B cell (primary cell): Measurements from ENCODE around the gene MTERF2. TPM values are rescaled to one million over a fixed set of nuclear protein-coding genes. Genes with fewer than 3 reads are reported as not detected.

Experiments
- ATAC-seq: fragments of 200-7000 bp; cut with Tn5 transposase; one replicate; pipeline ENCODE4 v1.10.0; 2021; ENCODE audit warnings: low read depth, mild to moderate bottlenecking, moderate number of reproducible peaks, moderate library complexity
- CTCF ChIA-PET: fragments of 350-600 bp; sonication (Branson Sonifier 250); formaldehyde crosslinking; loops from one replicate; lab custom pipeline; 2021; ENCODE audit warnings: antibody characterized with exemption, inconsistent platforms; lab: Charles Lee
- POLR2A ChIA-PET: fragments of 350-600 bp; sonication (Branson Sonifier 250); formaldehyde crosslinking; loops from one replicate; lab custom pipeline; 2021; ENCODE audit warnings: antibody characterized with exemption; lab: Charles Lee
- DNase-seq: peaks from one replicate; pipeline ENCODE4 v3.0.0; 2013
- H2AFZ ChIP-seq: 2 replicates; pipeline ENCODE4 v1.6.1; 2012; ENCODE audit warnings: mild to moderate bottlenecking, low read depth, low read length; ENCODE audit not compliant: insufficient read depth, poor library complexity, severe bottlenecking
- H3K27ac ChIP-seq, 2 donors: 1 replicate in 1 of 2; 2 replicates in 1 of 2; pipeline ENCODE4 v1.5.1; 2012 to 2013; ENCODE audit warnings: low read length in 2 of 2, mild to moderate bottlenecking in 2 of 2, moderate library complexity in 1 of 2
- H3K27me3 ChIP-seq, 4 experiments: fragments of 200-600 bp in 1 of 4; sonication (generic) in 1 of 4; replicated peaks in 1 of 4; 1 replicate in 2 of 4; 2 replicates in 2 of 4; pipeline versions ENCODE4 v1.6.1 to v1.7.0; 2013 to 2016; ENCODE audit warnings: low read length in 3 of 4, mild to moderate bottlenecking in 2 of 4, mixed read lengths in 1 of 4, moderate library complexity in 1 of 4; ENCODE audit not compliant: insufficient read depth in 4 of 4, control insufficient read depth in 3 of 4; ENCODE audit errors: control extremely low read depth in 1 of 4
- H3K36me3 ChIP-seq, 2 experiments: replicated peaks in 1 of 2; 1 replicate in 1 of 2; 2 replicates in 1 of 2; pipeline versions ENCODE4 v1.6.1 to v1.7.1; 2013; ENCODE audit warnings: low read length in 1 of 2; ENCODE audit not compliant: insufficient read depth in 2 of 2, control insufficient read depth in 1 of 2; ENCODE audit errors: control extremely low read depth in 1 of 2, extremely low read depth in 1 of 2
- H3K4me1 ChIP-seq, 2 donors: fragments of 200-600 bp in 1 of 2; sonication (generic) in 1 of 2; 1 replicate in 1 of 2; 2 replicates in 1 of 2; pipeline versions ENCODE4 v1.5.1 to v1.6.1; 2013 to 2017; ENCODE audit warnings: low read length in 2 of 2; ENCODE audit not compliant: control insufficient read depth in 2 of 2, insufficient read depth in 2 of 2
- H3K4me2 ChIP-seq: replicated peaks from 2 replicates; pipeline ENCODE3; 2012; ENCODE audit warnings: mild to moderate bottlenecking, low read depth, low read length; ENCODE audit not compliant: poor library complexity, severe bottlenecking
- H3K4me3 ChIP-seq, 5 experiments: fragments of 200-600 bp in 1 of 5; sonication (generic) in 1 of 5; 1 replicate in 3 of 5; 2 replicates in 2 of 5; pipeline versions ENCODE4 v1.5.1 to v1.7.0; 2011 to 2016; ENCODE audit warnings: low read length in 4 of 5, mild to moderate bottlenecking in 4 of 5, low read depth in 2 of 5, control low read depth in 1 of 5, moderate library complexity in 1 of 5; ENCODE audit not compliant: insufficient read depth in 1 of 5; ENCODE audit errors: control extremely low read depth in 1 of 5, extremely low read depth in 1 of 5
- H3K79me2 ChIP-seq: fragments of 200-600 bp; sonication (generic); one replicate; pipeline ENCODE4 v1.6.0; 2016; ENCODE audit warnings: low read length; ENCODE audit not compliant: control insufficient read depth, insufficient read depth
- H3K9ac ChIP-seq: fragments of 200-600 bp; sonication (generic); 2 replicates; pipeline ENCODE4 v1.6.1; 2017; ENCODE audit warnings: mild to moderate bottlenecking, low read length, moderate library complexity
- H3K9me3 ChIP-seq, 3 donors: one replicate each; pipeline versions ENCODE4 v1.6.1 to v1.7.1; 2013; ENCODE audit warnings: low read length in 2 of 3; ENCODE audit not compliant: control insufficient read depth in 2 of 3, insufficient read depth in 1 of 3; ENCODE audit errors: control extremely low read depth in 1 of 3
- H4K20me1 ChIP-seq: 2 replicates; pipeline ENCODE4 v1.6.0; 2012; ENCODE audit warnings: mild to moderate bottlenecking, low read length; ENCODE audit not compliant: insufficient read depth, control insufficient read depth, poor library complexity, severe bottlenecking
- H3K27ac Mint-ChIP-seq: one replicate; pipeline ENCODE4 v1.8.0; 2021; ENCODE audit warnings: mixed read lengths
- H3K27me3 Mint-ChIP-seq: one replicate; pipeline ENCODE4 v1.8.0; 2021; ENCODE audit warnings: mixed read lengths
- H3K4me1 Mint-ChIP-seq: one replicate; pipeline ENCODE4 v1.8.0; 2021; ENCODE audit warnings: mixed read lengths
- H3K4me3 Mint-ChIP-seq: one replicate; pipeline ENCODE4 v1.8.0; 2021; ENCODE audit warnings: mixed read lengths
- H3K9me3 Mint-ChIP-seq: one replicate; pipeline ENCODE4 v1.8.0; 2022; ENCODE audit warnings: mixed read lengths; ENCODE audit not compliant: insufficient read depth
- EZH2 ChIP-seq: IDR thresholded peaks from 2 replicates; pipeline ENCODE4 v1.6.1; 2012; ENCODE audit warnings: borderline replicate concordance, low read depth, mild to moderate bottlenecking, moderate library complexity, low read length; ENCODE audit not compliant: insufficient read depth, poor library complexity, severe bottlenecking
- WGBS: methylation state at CpG from one replicate; pipeline ENCODE4 v1.1.5; 2013; ENCODE audit warnings: missing lambda C conversion rate; ENCODE audit not compliant: insufficient coverage; 5-methylcytosine and 5-hydroxymethylcytosine counted together
- intact Hi-C: fragments of 100-400 bp; cut with micrococcal nuclease; formaldehyde crosslinking; loops from one replicate; pipeline ENCODE4 v1.10.0; 2022
- polyA plus RNA-seq: library from polyadenylated mRNA; depleted of rRNA; stranded (reverse); fragments of >200 nt; gene quantifications from 2 replicates; pipeline ENCODE4 v1.2.3, GENCODE V29; 2012
- total RNA-seq, 2 donors: library from RNA; stranded (reverse); fragments of 120-200 nt in 1 of 2; gene quantifications; 1 replicate in 1 of 2; 2 replicates in 1 of 2; pipeline versions ENCODE4 v1.2.3 to v1.2.4, GENCODE V29; 2013 to 2022
- TF ChIP-seq, protein P1 (sequence below): fragments of 200-600 bp; IDR thresholded peaks from one replicate; pipeline ENCODE4 v1.8.0; 2022; ENCODE audit warnings: antibody characterized with exemption, mild to moderate bottlenecking

MTERF2 gene
- total and polyA plus RNA-seq, 2 donors (not counting 1 experiment from before 2014, with no cell fraction given): 3.7 to 9.4 TPM

DNA sequence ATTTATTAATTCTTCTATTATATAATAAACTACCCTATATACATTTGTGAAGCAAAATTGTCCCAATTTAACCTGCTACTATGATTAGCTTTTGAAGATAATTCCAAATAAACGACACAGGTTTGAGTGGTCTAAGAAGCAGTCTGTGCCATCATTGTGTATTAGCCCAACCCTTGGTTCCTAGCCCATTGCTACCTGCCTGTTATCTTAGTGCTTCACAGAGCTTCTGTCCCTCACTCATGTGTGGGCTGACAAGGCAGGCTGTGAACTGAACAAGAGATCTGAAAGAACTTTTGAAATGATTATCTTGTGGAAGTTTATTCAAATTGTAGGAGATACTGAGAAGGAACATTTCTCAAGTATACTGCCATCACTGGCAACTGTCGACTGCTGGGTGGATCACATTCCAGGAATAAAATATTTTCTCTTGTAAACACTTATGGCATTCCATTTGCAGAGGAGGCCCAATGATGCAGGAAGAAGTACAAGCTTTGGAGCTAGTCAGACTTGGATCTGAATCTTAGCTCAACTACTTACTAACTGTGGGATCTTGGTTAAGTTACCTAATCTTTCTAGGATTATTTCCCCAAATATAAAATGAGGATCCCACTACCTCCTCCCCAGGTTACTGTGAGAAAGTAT, 7.8 kb upstream of the MTERF2 start:
- Mint-ChIP-seq H3K27me3 (no peaks in the 10 kb centered on the region), H3K4me1 (no peaks in the 10 kb centered on the region), H3K27ac (no peak overlapping the region), H3K4me3 (no peak overlapping the region), H3K9me3 (no peaks in the 10 kb centered on the region)
- DNase-seq (no peak), ATAC-seq (no peak)
- no peaks in the 10 kb centered on the region for H3K79me2 ChIP-seq
- H3K4me3 ChIP-seq: no peak overlapping the region
- no peak overlapping the region for H3K4me2 ChIP-seq
- POLR2A ChIA-PET: no interaction called here
- no peaks in the 10 kb centered on the region for H3K36me3 ChIP-seq
- no peak overlapping the region for H3K27ac ChIP-seq
- no peaks in the 10 kb centered on the region for H3K9me3 ChIP-seq
- WGBS: 100% methylated on average over 2 of the region's 2 CpGs
- no peaks in the 10 kb centered on the region for H3K4me1 ChIP-seq
- CTCF ChIA-PET: interaction anchor here (1.2 kb wide), 1 partner anchor 14 kb away, joined by 3 read pairs; no protein-coding TSS in a partner anchor
- TF ChIP-seq, protein P1, sequence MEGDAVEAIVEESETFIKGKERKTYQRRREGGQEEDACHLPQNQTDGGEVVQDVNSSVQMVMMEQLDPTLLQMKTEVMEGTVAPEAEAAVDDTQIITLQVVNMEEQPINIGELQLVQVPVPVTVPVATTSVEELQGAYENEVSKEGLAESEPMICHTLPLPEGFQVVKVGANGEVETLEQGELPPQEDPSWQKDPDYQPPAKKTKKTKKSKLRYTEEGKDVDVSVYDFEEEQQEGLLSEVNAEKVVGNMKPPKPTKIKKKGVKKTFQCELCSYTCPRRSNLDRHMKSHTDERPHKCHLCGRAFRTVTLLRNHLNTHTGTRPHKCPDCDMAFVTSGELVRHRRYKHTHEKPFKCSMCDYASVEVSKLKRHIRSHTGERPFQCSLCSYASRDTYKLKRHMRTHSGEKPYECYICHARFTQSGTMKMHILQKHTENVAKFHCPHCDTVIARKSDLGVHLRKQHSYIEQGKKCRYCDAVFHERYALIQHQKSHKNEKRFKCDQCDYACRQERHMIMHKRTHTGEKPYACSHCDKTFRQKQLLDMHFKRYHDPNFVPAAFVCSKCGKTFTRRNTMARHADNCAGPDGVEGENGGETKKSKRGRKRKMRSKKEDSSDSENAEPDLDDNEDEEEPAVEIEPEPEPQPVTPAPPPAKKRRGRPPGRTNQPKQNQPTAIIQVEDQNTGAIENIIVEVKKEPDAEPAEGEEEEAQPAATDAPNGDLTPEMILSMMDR: no peak
- no peak for TF ChIP-seq EZH2
- H2AFZ ChIP-seq: no peak overlapping the region
- no peaks in the 10 kb centered on the region for H4K20me1 ChIP-seq
- H3K27me3 ChIP-seq: no peaks in the 10 kb centered on the region
- intact Hi-C loops: no loop called here
- no peak overlapping the region for H3K9ac ChIP-seq

DNA sequence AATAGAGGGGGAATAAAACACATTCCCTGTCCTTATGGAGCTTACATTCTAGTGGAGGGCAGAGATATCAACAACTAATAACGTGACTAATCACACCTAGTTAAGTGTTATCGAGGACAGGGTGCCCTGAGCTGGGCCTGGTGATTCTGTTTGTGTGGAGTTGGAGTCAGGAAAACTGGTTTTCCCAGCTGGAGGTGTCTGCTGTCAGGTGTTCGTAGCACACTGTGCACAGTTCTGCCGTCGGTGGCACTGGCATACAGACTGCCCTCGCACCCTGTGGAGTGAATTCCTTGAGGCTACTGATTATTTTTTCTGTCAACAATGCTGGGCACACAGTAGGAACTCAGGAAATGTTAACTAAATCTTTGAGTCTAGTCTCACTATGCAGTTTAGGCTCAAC, 900 bp upstream of the MTERF2 start:
- CTCF ChIA-PET: interaction anchor here (1.0 kb wide), 1 partner anchor 21 kb away, joined by 3 read pairs; no protein-coding TSS in a partner anchor
- H3K9me3 Mint-ChIP-seq: no peaks in the 10 kb centered on the region
- H3K9ac ChIP-seq: no peak overlapping the region

More for the DNA sequence above, 900 bp upstream of the MTERF2 start:
- Histone ChIP-seq H3K9me3 (no peaks in the 10 kb centered on the region), H3K4me3 (no peak overlapping the region), H3K4me2 (peak overlapping the region; percentile 82), H3K27me3 (no peaks in the 10 kb centered on the region), H3K4me1 (peaks cover 13 to 16% of the 10 kb centered on the region in 2 donors), H4K20me1 (no peaks in the 10 kb centered on the region), H3K36me3 (no peaks in the 10 kb centered on the region), H3K79me2 (no peaks in the 10 kb centered on the region), H2AFZ (peak overlapping the region; percentile 89), H3K27ac (no peak overlapping the region)
- no peaks in the 10 kb centered on the region for H3K27me3 Mint-ChIP-seq
- peak overlapping the region; percentile 95 for H3K4me3 Mint-ChIP-seq
- DNase-seq: peak; percentile 8
- H3K4me1 Mint-ChIP-seq: peaks cover 28% of the 10 kb centered on the region
- WGBS: 100% methylated on average over 2 of the region's 6 CpGs
- ATAC-seq: no peak
- intact Hi-C loops: loop anchor here (1.0 kb wide), 2 partner anchors 33 to 105 kb away; partner anchors contain the start of genes CRY1 and TMEM263
- no peak for TF ChIP-seq EZH2
- TF ChIP-seq, protein P1: no peak
- no peak overlapping the region for H3K27ac Mint-ChIP-seq
- POLR2A ChIA-PET: interaction anchor here (0.9 to 1.7 kb wide), 2 partner anchors 32 to 630 kb away, joined by 4 read pairs; partner anchors contain the start of genes POLR3B and TMEM263
